Measurements from ENCODE around the gene DRG2.

- TF ChIP-seq EZH2phosphoT487 (conservative IDR thresholded peaks at IDR 0.05; ENCODE audit: low read length), result no peak
- TF ChIP-seq CTCF (IDR thresholded peaks at IDR 0.05; ENCODE audit: insufficient read depth, low read length, poor library complexity, severe bottlenecking), result no peak
Observed at GRCh38 chr17:18132711-18133110, 45.0 kb downstream of the DRG2 start.

All from SU-DHL-6 (cell line).